Esophagus squamous epithelium (tissue), 5 donors: ENCODE data around the gene IL18BP. TPM values are rescaled to one million over a fixed set of nuclear protein-coding genes. Genes with fewer than 3 reads are reported as not detected.

Experiments used
- DNase-seq: peaks from one replicate; lab custom pipeline; 2025; lab: John Stamatoyannopoulos, UW
- H3K27ac ChIP-seq, 4 donors: fragments of 200-600 bp; sonication (generic); one replicate each; pipeline ENCODE4 v1.5.1; 2016 to 2019; ENCODE audit warnings: mild to moderate bottlenecking in 1 of 4
- H3K27me3 ChIP-seq, 4 donors: fragments of 200-600 bp; sonication (generic); 1 replicate in 3 of 4; 2 replicates in 1 of 4; pipeline versions ENCODE4 v1.5.1 to v1.6.0; 2017 to 2021; ENCODE audit warnings: antibody characterized with exemption in 1 of 4
- H3K36me3 ChIP-seq, 3 donors: fragments of 200-600 bp; sonication (generic); one replicate each; pipeline ENCODE4 v1.5.1; 2016 to 2019
- H3K4me1 ChIP-seq, 3 donors: fragments of 200-600 bp; sonication (generic); one replicate each; pipeline ENCODE4 v1.5.1; 2017 to 2019
- H3K4me3 ChIP-seq, 4 donors: fragments of 200-600 bp; sonication (generic); 1 replicate in 3 of 4; 2 replicates in 1 of 4; pipeline ENCODE4 v1.5.1; 2016 to 2019; ENCODE audit warnings: mild to moderate bottlenecking in 2 of 4, moderate library complexity in 1 of 4
- H3K9me3 ChIP-seq, 3 donors: fragments of 200-600 bp; sonication (generic); one replicate each; pipeline ENCODE4 v1.5.1; 2016 to 2019
- CTCF ChIP-seq, 6 experiments: fragments of 450-650 bp in 4 of 6; fragments of 200-600 bp in 2 of 6; sonication (generic) in 2 of 6; IDR thresholded peaks; one replicate each; pipeline ENCODE4 v1.5.1; 2016 to 2019; ENCODE audit warnings: antibody characterized with exemption in 6 of 6, mild to moderate bottlenecking in 4 of 6, moderate library complexity in 4 of 6
- POLR2A ChIP-seq, 4 donors: fragments of 450-650 bp; IDR thresholded peaks; one replicate each; pipeline ENCODE4 v1.6.1; 2017; ENCODE audit warnings: antibody characterized with exemption in 4 of 4, mild to moderate bottlenecking in 4 of 4, moderate library complexity in 3 of 4
- WGBS, 2 donors: methylation state at CpG; one replicate each; pipeline ENCODE4 v1.1.5; 2018; 5-methylcytosine and 5-hydroxymethylcytosine counted together
- intact Hi-C: fragments of 100-400 bp; cut with DNase I; formaldehyde crosslinking; loops from one replicate; pipeline ENCODE4 v1.15.0; 2022
- total RNA-seq, 4 donors: library from RNA; depleted of rRNA; stranded (reverse); fragments of >200 nt; gene quantifications; one replicate each; pipeline ENCODE4 v1.1.0, GENCODE V29; 2016
- donor health status: DM: yes; HTN: yes; CAD: no.

The IL18BP gene
- total RNA-seq, 4 donors from 2014 or later = 1.6 to 6.5 (median 4.8) TPM

GRCh38 chr11:72012897-72013721, 14.4 kb downstream of the IL18BP start:
- no peak for DNase-seq
- no peaks in the 10 kb centered on the region for H3K27me3 ChIP-seq
- no peaks in the 10 kb centered on the region for H3K9me3 ChIP-seq
- H3K4me1 ChIP-seq = peaks cover 19 to 73% (median 34%) of the 10 kb centered on the region in 3 donors
- intact Hi-C loops = no loop called here
- H3K4me3 ChIP-seq = no peak overlapping the region
- peaks cover 82 to 100% (median 98%) of the 10 kb centered on the region in 3 donors for H3K36me3 ChIP-seq
- WGBS, 2 donors = 62 to 63% methylated on average over 12 to 14 of the region's 33 CpGs
- H3K27ac ChIP-seq = peak overlapping the region; percentile 42 to 80 (median 64)
- TF ChIP-seq POLR2A (IDR thresholded peaks at IDR 0.05) (no peak), CTCF (IDR thresholded peaks at IDR 0.05) (peak in 2 of 6 experiments; percentile 6 to 36)

GRCh38 chr11:72013765-72014711, 15.3 kb downstream of the IL18BP start:
- H3K36me3 ChIP-seq = peaks cover 82 to 100% (median 98%) of the 10 kb centered on the region in 3 donors
- peak overlapping the region; percentile 16 to 80 (median 41) for H3K27ac ChIP-seq
- peaks cover 19 to 72% (median 34%) of the 10 kb centered on the region in 3 donors for H3K4me1 ChIP-seq
- no peaks in the 10 kb centered on the region for H3K27me3 ChIP-seq
- TF ChIP-seq CTCF (IDR thresholded peaks at IDR 0.05) (no peak), POLR2A (IDR thresholded peaks at IDR 0.05) (no peak)
- intact Hi-C loops = no loop called here
- no peak overlapping the region for H3K4me3 ChIP-seq
- no peak for DNase-seq
- 49 to 65% methylated on average over 23 to 31 of the region's 38 CpGs for WGBS, 2 donors
- no peaks in the 10 kb centered on the region for H3K9me3 ChIP-seq

GRCh38 chr11:72014761-72015320, 16.1 kb downstream of the IL18BP start:
- peaks cover 85 to 100% (median 98%) of the 10 kb centered on the region in 3 donors for H3K36me3 ChIP-seq
- no peaks in the 10 kb centered on the region for H3K9me3 ChIP-seq
- WGBS, 2 donors = 78 to 80% methylated on average over 12 to 16 of the region's 16 CpGs
- intact Hi-C loops = no loop called here
- DNase-seq = no peak
- TF ChIP-seq CTCF (IDR thresholded peaks at IDR 0.05) (no peak), POLR2A (IDR thresholded peaks at IDR 0.05) (no peak)
- H3K4me1 ChIP-seq = peaks cover 19 to 64% (median 34%) of the 10 kb centered on the region in 3 donors
- peak overlapping the region in 3 of 4 donors; percentile 12 to 80 (median 65) for H3K27ac ChIP-seq
- H3K27me3 ChIP-seq = no peaks in the 10 kb centered on the region
- H3K4me3 ChIP-seq = no peak overlapping the region

- H3K27me3 ChIP-seq = no peaks in the 10 kb centered on the region
- no peak for DNase-seq
- peak overlapping the region in 1 of 4 donors; percentile 80 for H3K27ac ChIP-seq
- no peaks in the 10 kb centered on the region for H3K9me3 ChIP-seq
- intact Hi-C loops = no loop called here
- peaks cover 82 to 100% (median 98%) of the 10 kb centered on the region in 3 donors for H3K36me3 ChIP-seq
- H3K4me3 ChIP-seq = no peak overlapping the region
- H3K4me1 ChIP-seq = peaks cover 19 to 59% (median 34%) of the 10 kb centered on the region in 3 donors
- 81 to 83% methylated on average over 6 to 8 of the region's 10 CpGs for WGBS, 2 donors
- TF ChIP-seq POLR2A (IDR thresholded peaks at IDR 0.05) = no peak
- peak in 2 of 6 experiments; percentile 8 to 40 for TF ChIP-seq CTCF (IDR thresholded peaks at IDR 0.05)
Measured at GRCh38 chr11:72015511-72016061, 16.9 kb downstream of the IL18BP start.
